GM12878 (cell line): ENCODE data around the gene MYO7A. TPM values are rescaled to one million over a fixed set of nuclear protein-coding genes. Genes with fewer than 3 reads are reported as not detected.

Experiments
- ATAC-seq: fragments of 200-7000 bp; cut with Tn5 transposase; 3 replicates; pipeline ENCODE4 v1.9.1; 2020; ENCODE audit warnings: mild to moderate bottlenecking, moderate library complexity
- BruUV-seq: library from RNA; stranded (reverse); fragments of 400-500 nt; replicated peaks from 2 replicates; lab custom pipeline; 2021; lab: Mats Ljungman, UMichigan
- CTCF ChIA-PET: fragments of 300-600 bp; sonication (Branson Sonifier 250); formaldehyde crosslinking; extraction: SDS; loops from one replicate; lab custom pipeline; 2021; ENCODE audit warnings: inconsistent platforms; lab: Yijun Ruan, JAX
- POLR2A ChIA-PET: fragments of 350-600 bp; formaldehyde crosslinking; extraction: SDS; loops from one replicate; lab custom pipeline; 2021; ENCODE audit warnings: inconsistent platforms; lab: Charles Lee
- RAD21 ChIA-PET: fragments of 300-600 bp; sonication (Branson Sonifier 250); formaldehyde crosslinking; loops from one replicate; lab custom pipeline; 2023; ENCODE audit warnings: antibody characterized with exemption; ENCODE audit not compliant: unreplicated experiment; lab: Charles Lee
- SMC1A ChIA-PET: fragments of 300-600 bp; sonication (Branson Sonifier 250); formaldehyde crosslinking; loops from one replicate; lab custom pipeline; 2023; ENCODE audit not compliant: unreplicated experiment, uncharacterized antibody; lab: Charles Lee
- DNase-seq: peaks from one replicate; pipeline ENCODE4 v3.0.0-alpha.2; 2011; ENCODE audit warnings: low read depth, low spot score
- FAIRE-seq: peaks from 3 replicates; lab custom pipeline; 2011; peaks lifted over from hg19 to GRCh38; lab: Jason Lieb, UNC
- H2AFZ ChIP-seq: 2 replicates; pipeline ENCODE4 v1.6.0; 2011; ENCODE audit warnings: low read depth, low read length, control low read depth; ENCODE audit not compliant: control insufficient read depth
- H3K27ac ChIP-seq: 2 replicates; pipeline ENCODE4 v1.5.1; 2011; ENCODE audit warnings: control low read depth; ENCODE audit not compliant: control insufficient read depth, insufficient read depth
- H3K27me3 ChIP-seq, 2 experiments: replicated peaks in 1 of 2; 2 replicates each; pipeline versions ENCODE4 v1.6.0 to v1.6.1; 2011; ENCODE audit warnings: low read length in 1 of 2; ENCODE audit not compliant: control insufficient read depth in 2 of 2, insufficient read depth in 2 of 2
- H3K36me3 ChIP-seq, 2 experiments: 2 replicates each; pipeline ENCODE4 v1.5.1; 2011; ENCODE audit warnings: low read length in 1 of 2; ENCODE audit not compliant: control insufficient read depth in 2 of 2, insufficient read depth in 2 of 2
- H3K4me1 ChIP-seq: 2 replicates; pipeline ENCODE4 v1.6.1; 2011; ENCODE audit warnings: mild to moderate bottlenecking, low read length, moderate library complexity, mixed read lengths; ENCODE audit not compliant: control insufficient read depth, insufficient read depth
- H3K4me2 ChIP-seq: 2 replicates; pipeline ENCODE4 v1.6.0; 2011; ENCODE audit warnings: control low read depth; ENCODE audit not compliant: control insufficient read depth, insufficient read depth
- H3K4me3 ChIP-seq: fragments of 200-600 bp; sonication (generic); 2 replicates; pipeline ENCODE4 v1.5.1; 2016
- H3K79me2 ChIP-seq: 2 replicates; pipeline ENCODE4 v1.6.0; 2011; ENCODE audit warnings: low read length; ENCODE audit not compliant: control insufficient read depth, insufficient read depth
- H3K9ac ChIP-seq: 2 replicates; pipeline ENCODE4 v1.8.0; 2011; ENCODE audit warnings: low read length, control low read depth, mixed read lengths; ENCODE audit not compliant: control insufficient read depth, insufficient read depth
- H3K9me3 ChIP-seq: replicated peaks from 3 replicates; pipeline ENCODE4 v1.5.1; 2011; ENCODE audit warnings: mild to moderate bottlenecking, low read length; ENCODE audit not compliant: control insufficient read depth, insufficient read depth
- H4K20me1 ChIP-seq: 2 replicates; pipeline ENCODE4 v1.6.0; 2011; ENCODE audit not compliant: control insufficient read depth, insufficient read depth
- BRCA1 ChIP-seq: IDR thresholded peaks from 2 replicates; pipeline ENCODE4 v1.6.1; 2011; ENCODE audit warnings: low read depth, low read length, improper control_type of control experiment
- HDAC2 ChIP-seq: fragments of 200-600 bp; sonication (generic); IDR thresholded peaks from 2 replicates; pipeline ENCODE4 v1.6.1; 2017
- MTA2 ChIP-seq: fragments of 450-650 bp; IDR thresholded peaks from 2 replicates; pipeline ENCODE4 v1.6.1; 2016; ENCODE audit warnings: low read depth, mild to moderate bottlenecking, moderate library complexity
- NFXL1 ChIP-seq: fragments of 450-650 bp; IDR thresholded peaks from 2 replicates; pipeline ENCODE4 v1.6.1; 2017; ENCODE audit warnings: antibody characterized with exemption, mild to moderate bottlenecking, borderline replicate concordance
- PBX3 ChIP-seq: IDR thresholded peaks from 2 replicates; pipeline ENCODE4 v1.6.1; 2011; ENCODE audit warnings: mild to moderate bottlenecking, low read depth, low read length, moderate library complexity; ENCODE audit not compliant: insufficient replicate concordance
- POLR2AphosphoS5 ChIP-seq: IDR thresholded peaks from 2 replicates; pipeline ENCODE4 v1.6.1; 2011; ENCODE audit warnings: mild to moderate bottlenecking, low read length, inconsistent platforms
- RAD51 ChIP-seq: fragments of 450-650 bp; IDR thresholded peaks from 2 replicates; pipeline ENCODE4 v1.6.1; 2016; ENCODE audit warnings: moderate library complexity, mild to moderate bottlenecking, inconsistent platforms
- SPI1 ChIP-seq: IDR thresholded peaks from 2 replicates; pipeline ENCODE4 v1.6.1; 2011; ENCODE audit warnings: low read depth, mild to moderate bottlenecking, low read length, moderate library complexity, borderline replicate concordance; ENCODE audit not compliant: insufficient read depth
- SREBF2 ChIP-seq: IDR thresholded peaks from 2 replicates; pipeline ENCODE4 v1.6.1; 2012; ENCODE audit warnings: mild to moderate bottlenecking, low read length
- SUZ12 ChIP-seq: fragments of 200-600 bp; sonication (generic); IDR thresholded peaks from one replicate; pipeline ENCODE4 v1.6.1; 2018; ENCODE audit warnings: antibody characterized with exemption, mild to moderate bottlenecking; ENCODE audit not compliant: unreplicated experiment
- ZBTB4 ChIP-seq: fragments of 450-650 bp; formaldehyde crosslinking; IDR thresholded peaks from 2 replicates; pipeline ENCODE4 v1.4.0; 2022; ENCODE audit warnings: mild to moderate bottlenecking, moderate library complexity
- ZNF274 ChIP-seq: IDR thresholded peaks from one replicate; pipeline ENCODE4 v1.8.0; 2011; ENCODE audit not compliant: insufficient read length, insufficient read depth
- WGBS: methylation state at CpG from one replicate; pipeline ENCODE4 v1.1.6; 2016; ENCODE audit warnings: low lambda C conversion rate; ENCODE audit not compliant: insufficient replicate concordance, insufficient coverage; ENCODE audit errors: missing lambda C conversion rate; 5-methylcytosine and 5-hydroxymethylcytosine counted together
- in situ Hi-C: fragments of 300-500 bp; cut with MboI; formaldehyde crosslinking; loops from 9 replicates; pipeline ENCODE4 v1.14.3; 2018; ENCODE audit warnings: mixed read lengths
- intact Hi-C: fragments of 100-400 bp; cut with micrococcal nuclease; formaldehyde crosslinking; loops from one replicate; pipeline ENCODE4 v1.14.2; 2022; ENCODE audit not compliant: unreplicated experiment
- polyA plus RNA-seq, 11 experiments: library from polyadenylated mRNA; depleted of rRNA in 4 of 11; unstranded in 6 of 11; stranded (reverse) in 5 of 11; fragments of >200 nt; fragmentation: Nextera tagmentation in 4 of 11; fragmentation: Illumina TruSeq in 1 of 11; extraction: Ambion mirVana in 4 of 11; extraction: Trizol in 1 of 11; gene quantifications; 1 replicate in 1 of 11; 2 replicates in 10 of 11; pipeline versions ENCODE4 v1.2.1 to v1.2.3, GENCODE V29; 2011 to 2016; ENCODE audit warnings: inconsistent platforms in 2 of 11, missing spikeins in 2 of 11, low read depth in 1 of 11
- total RNA-seq, 4 experiments: library from RNA; depleted of rRNA in 3 of 4; stranded (reverse); fragments of >200 nt in 3 of 4; fragmentation: Illumina TruSeq in 1 of 4; extraction: Trizol in 1 of 4; gene quantifications; 2 replicates each; pipeline versions ENCODE4 v1.2.1 to v1.2.3, GENCODE V29; 2013 to 2021

The MYO7A gene
- total and polyA plus RNA-seq, 10 of the 15 experiments (the other 5 are each of a cell fraction or from before 2014, with no cell fraction given), result 0.01 to 0.21 (median 0.04) TPM; not detected in 6

GRCh38 chr11:77129069-77129841, 1.2 kb downstream of the MYO7A start:
- 0 out of 2 replicates have a peak, but pooled peaks cover 3% of the 10 kb centered on the region for H3K4me1 ChIP-seq
- intact Hi-C loops, result loop anchor here (5.0 kb wide), 1 partner anchor 418 kb away; no protein-coding TSS in a partner anchor
- SMC1A ChIA-PET, result no interaction called here
- no peak for ATAC-seq
- WGBS, result 54% methylated on average over 11 of the region's 11 CpGs
- POLR2A ChIA-PET, result no interaction called here
- RAD21 ChIA-PET, result no interaction called here
- no peak overlapping the region for H3K4me2 ChIP-seq
- no peak overlapping the region for H3K4me3 ChIP-seq
- FAIRE-seq, result no peak
- H3K27ac ChIP-seq, result no peak overlapping the region
- no peak for DNase-seq
- BruUV-seq, result no TSS peak
- in situ Hi-C loops, result no loop called here
- no peaks in the 10 kb centered on the region for H3K9me3 ChIP-seq
- CTCF ChIA-PET, result interaction anchor here (0.6 to 3.6 kb wide), 4 partner anchors 58 to 532 kb away, joined by 4 to 50 read pairs (median 12); no protein-coding TSS in a partner anchor
- no peaks in the 10 kb centered on the region for H3K79me2 ChIP-seq
- H3K27me3 ChIP-seq, result peaks cover 0 to 3% of the 10 kb centered on the region in 2 experiments; a peak in 2 of 4 replicates
- no peak overlapping the region for H2AFZ ChIP-seq
- H4K20me1 ChIP-seq, result no peaks in the 10 kb centered on the region
- no peaks in the 10 kb centered on the region for H3K36me3 ChIP-seq
- TF ChIP-seq ZBTB4 (CRISPR knock-in tag), result no peak
- no peak for TF ChIP-seq HDAC2
- no peak for TF ChIP-seq RAD51
- TF ChIP-seq BRCA1, result no peak
- TF ChIP-seq ZNF274, result no peak
- no peak for TF ChIP-seq SREBF2
- no peak for TF ChIP-seq SUZ12
- no peak for TF ChIP-seq NFXL1
- no peak for TF ChIP-seq MTA2
- no peak for TF ChIP-seq POLR2AphosphoS5
- no peak for TF ChIP-seq PBX3
- no peak for TF ChIP-seq SPI1
- H3K9ac ChIP-seq, result no peak overlapping the region
